HG02759 (cell line): ENCODE results near the gene NEB.
"Not testable (repeated sequence)": the region's sequence is repeated elsewhere in the genome, so short reads cannot be mapped to it uniquely, and the experiment has no call there.

Experiments
- ATAC-seq: cut with Tn5 transposase; IDR thresholded peaks from one replicate; pipeline ENCODE4 v1.9.1; 2021; ENCODE audit warnings: mild to moderate bottlenecking, moderate library complexity; ENCODE audit not compliant: unreplicated experiment

Gene NEB

GRCh38 chr2:151614606-151615306 is 119.5 kb downstream of the NEB start:
- no peak for ATAC-seq

GRCh38 chr2:151614159-151614558 is 120.1 kb downstream of the NEB start:
- no peak for ATAC-seq

GRCh38 chr2:151611351-151611750 is 122.9 kb downstream of the NEB start:
- no peak for ATAC-seq

GRCh38 chr2:151610310-151610709 is 124.0 kb downstream of the NEB start:
- no peak for ATAC-seq

- ATAC-seq = no peak
Measured at GRCh38 chr2:151609705-151610104, 124.6 kb downstream of the NEB start.

- ATAC-seq = not testable (repeated sequence)
Measured at GRCh38 chr2:151607459-151608424, 126.5 kb downstream of the NEB start.

GRCh38 chr2:151603530-151603929 is 130.7 kb downstream of the NEB start:
- ATAC-seq = not testable (repeated sequence)

GRCh38 chr2:151602402-151602801 is 131.9 kb downstream of the NEB start:
- ATAC-seq = not testable (repeated sequence)

- ATAC-seq = not testable (repeated sequence)
Measured at GRCh38 chr2:151601803-151602202, 132.5 kb downstream of the NEB start.

- not testable (repeated sequence) for ATAC-seq
Measured at GRCh38 chr2:151596903-151597608, 137.2 kb downstream of the NEB start.

GRCh38 chr2:151591908-151592255 is 142.4 kb downstream of the NEB start:
- not testable (repeated sequence) for ATAC-seq

- not testable (repeated sequence) for ATAC-seq
Measured at GRCh38 chr2:151591250-151591907, 142.9 kb downstream of the NEB start.

GRCh38 chr2:151581300-151581699 is 153.0 kb downstream of the NEB start:
- not testable (repeated sequence) for ATAC-seq

GRCh38 chr2:151580697-151581096 is 153.6 kb downstream of the NEB start:
- ATAC-seq = peak; percentile 38

- ATAC-seq = no peak
Measured at GRCh38 chr2:151577116-151577515, 157.2 kb downstream of the NEB start.

- ATAC-seq = no peak
Measured at GRCh38 chr2:151576080-151576479, 158.2 kb downstream of the NEB start.

GRCh38 chr2:151575338-151575737 is 158.9 kb downstream of the NEB start:
- ATAC-seq = no peak

- ATAC-seq = no peak
Measured at GRCh38 chr2:151570191-151570590, 164.1 kb downstream of the NEB start.

GRCh38 chr2:151569167-151569566 is 165.1 kb downstream of the NEB start:
- ATAC-seq = no peak

GRCh38 chr2:151568501-151568900 is 165.8 kb downstream of the NEB start:
- ATAC-seq = no peak

- ATAC-seq = no peak
Measured at GRCh38 chr2:151567006-151567405, 167.3 kb downstream of the NEB start.
